ENCODE results near the gene KRTAP9-7. TPM values are rescaled to one million over a fixed set of nuclear protein-coding genes. Genes with fewer than 3 reads are reported as not detected.
A peak's percentile ranks its signal among the peaks of the same experiment; 100 is the strongest.

KRTAP9-7 gene
- polyA plus RNA-seq, 1 donor = not detected

- Histone ChIP-seq H3K36me3 (ENCODE audit: control insufficient read depth, insufficient read depth, low read length) (no peaks in the 10 kb centered on the region), H3K9me3 (ENCODE audit: control insufficient read depth, low read depth, low read length) (peaks cover 2% of the 10 kb centered on the region), H3K4me3 (ENCODE audit: low read length) (no peak overlapping the region), H3K4me1 (ENCODE audit: control insufficient read depth, insufficient read depth, low read length) (no peaks in the 10 kb centered on the region), H3K27me3 (ENCODE audit: control insufficient read depth, insufficient read depth, low read length) (peaks cover 17% of the 10 kb centered on the region), H3K27ac (ENCODE audit: low read length) (no peak overlapping the region)
- no peak for DNase-seq
- WGBS (ENCODE audit: insufficient coverage, low lambda C conversion rate) = no CpG with 5 or more reads among the region's 2 CpGs
These were observed 42.7 kb downstream of the KRTAP9-7 start for GRCh38 chr17:41318231-41318630.

GRCh38 chr17:41322094-41322902 lies 46.8 kb downstream of the KRTAP9-7 start:
- Histone ChIP-seq H3K27ac (ENCODE audit: low read length) (no peak overlapping the region), H3K4me1 (ENCODE audit: control insufficient read depth, insufficient read depth, low read length) (no peaks in the 10 kb centered on the region), H3K36me3 (ENCODE audit: control insufficient read depth, insufficient read depth, low read length) (no peaks in the 10 kb centered on the region), H3K27me3 (ENCODE audit: control insufficient read depth, insufficient read depth, low read length) (no peaks in the 10 kb centered on the region), H3K4me3 (ENCODE audit: low read length) (no peak overlapping the region), H3K9me3 (ENCODE audit: control insufficient read depth, low read depth, low read length) (peaks cover 2% of the 10 kb centered on the region)
- WGBS (ENCODE audit: insufficient coverage, low lambda C conversion rate) = 10% methylated on average over 2 of the region's 5 CpGs
- DNase-seq = peak; percentile 18 to 20

DNA sequence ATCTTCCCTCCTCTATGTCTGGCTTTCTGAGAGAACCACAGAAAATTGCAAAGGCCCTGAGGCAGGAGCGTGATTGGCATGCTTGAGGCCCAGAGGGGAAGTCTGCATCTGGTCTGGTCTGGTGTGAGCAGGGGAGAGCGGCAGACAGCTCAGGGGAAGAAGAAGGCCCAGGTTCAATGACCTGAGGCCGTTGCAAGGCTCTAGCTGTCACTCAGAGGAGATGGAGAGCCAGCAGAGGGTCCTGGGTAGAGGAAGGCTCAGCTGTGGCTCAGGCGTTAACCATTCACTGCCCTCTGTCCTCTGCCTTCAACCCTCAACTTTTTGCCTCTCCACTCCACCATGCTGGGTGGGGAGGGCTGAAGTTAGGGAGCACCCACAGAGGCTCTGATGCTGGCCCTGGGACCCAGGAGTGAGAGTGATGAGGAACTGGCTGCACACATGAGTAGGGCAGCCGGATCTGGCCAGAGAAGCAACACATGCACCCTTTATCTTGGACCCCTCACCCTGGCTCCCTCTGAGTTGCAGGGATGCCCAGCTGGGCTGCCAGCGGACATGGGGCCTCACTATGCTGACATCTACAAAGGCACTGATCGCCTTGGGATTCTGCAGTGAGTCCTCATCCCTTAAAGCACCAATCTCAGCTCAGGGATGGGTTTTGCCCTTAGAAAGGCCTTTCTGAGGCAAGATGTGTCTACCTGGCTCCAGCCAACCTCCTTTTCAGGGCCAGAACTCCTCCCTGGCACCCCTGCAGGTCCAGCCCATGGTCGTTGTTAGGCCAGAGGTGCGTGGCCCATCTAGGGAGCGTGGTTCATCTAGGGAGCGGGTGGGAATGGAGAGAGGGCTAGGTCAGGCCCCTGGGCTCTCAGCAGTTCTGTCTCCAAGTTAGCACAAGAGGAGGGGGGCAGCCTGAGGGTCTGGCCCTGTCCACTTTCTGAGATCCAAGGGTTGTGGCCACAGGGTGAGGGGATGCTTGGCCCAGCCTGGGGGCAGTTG lies 47.7 kb downstream of the KRTAP9-7 start:
- no peaks in the 10 kb centered on the region for H3K36me3 ChIP-seq (ENCODE audit: control insufficient read depth, insufficient read depth, low read length)
- H3K27me3 ChIP-seq (ENCODE audit: control insufficient read depth, insufficient read depth, low read length) = no peaks in the 10 kb centered on the region
- no peak overlapping the region for H3K4me3 ChIP-seq (ENCODE audit: low read length)
- H3K4me1 ChIP-seq (ENCODE audit: control insufficient read depth, insufficient read depth, low read length) = no peaks in the 10 kb centered on the region
- H3K9me3 ChIP-seq (ENCODE audit: control insufficient read depth, low read depth, low read length) = peaks cover 2% of the 10 kb centered on the region
- WGBS (ENCODE audit: insufficient coverage, low lambda C conversion rate) = 100% methylated on average over 1 of the region's 11 CpGs
- no peak overlapping the region for H3K27ac ChIP-seq (ENCODE audit: low read length)
- no peak for DNase-seq

- Histone ChIP-seq H3K4me3 (ENCODE audit: low read length) (no peak overlapping the region), H3K27ac (ENCODE audit: low read length) (no peak overlapping the region), H3K9me3 (ENCODE audit: control insufficient read depth, low read depth, low read length) (peaks cover 2% of the 10 kb centered on the region), H3K4me1 (ENCODE audit: control insufficient read depth, insufficient read depth, low read length) (no peaks in the 10 kb centered on the region), H3K27me3 (ENCODE audit: control insufficient read depth, insufficient read depth, low read length) (no peaks in the 10 kb centered on the region), H3K36me3 (ENCODE audit: control insufficient read depth, insufficient read depth, low read length) (no peaks in the 10 kb centered on the region)
- WGBS (ENCODE audit: insufficient coverage, low lambda C conversion rate) = no CpG with 5 or more reads among the region's 16 CpGs
- peak in 1 of 2 donors; percentile 10 for DNase-seq
These were observed 48.9 kb downstream of the KRTAP9-7 start for GRCh38 chr17:41324180-41325075.

DNA sequence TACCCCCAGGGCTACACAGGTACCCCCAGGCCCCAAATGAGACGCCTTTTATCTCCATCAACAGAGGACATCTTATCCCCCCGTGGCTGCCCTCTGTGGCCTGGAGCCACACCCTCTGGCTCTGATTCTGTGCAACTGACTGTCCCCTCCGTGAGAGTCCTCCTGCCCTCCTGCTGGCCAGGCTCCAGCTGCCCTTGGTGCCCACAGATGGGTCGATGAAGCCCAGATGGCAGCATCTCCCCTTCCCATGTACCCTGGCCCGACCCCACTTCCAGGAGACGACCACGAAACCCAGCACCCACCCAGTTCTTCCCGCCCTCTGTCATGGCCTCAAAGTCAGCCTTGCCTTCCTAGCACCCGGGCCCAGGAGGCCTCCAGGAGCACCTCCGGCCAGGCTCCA lies 49.6 kb downstream of the KRTAP9-7 start:
- Histone ChIP-seq H3K36me3 (ENCODE audit: control insufficient read depth, insufficient read depth, low read length) (no peaks in the 10 kb centered on the region), H3K4me3 (ENCODE audit: low read length) (no peak overlapping the region), H3K4me1 (ENCODE audit: control insufficient read depth, insufficient read depth, low read length) (no peaks in the 10 kb centered on the region), H3K27me3 (ENCODE audit: control insufficient read depth, insufficient read depth, low read length) (no peaks in the 10 kb centered on the region), H3K9me3 (ENCODE audit: control insufficient read depth, low read depth, low read length) (no peaks in the 10 kb centered on the region), H3K27ac (ENCODE audit: low read length) (no peak overlapping the region)
- DNase-seq = no peak
- no CpG with 5 or more reads among the region's 10 CpGs for WGBS (ENCODE audit: insufficient coverage, low lambda C conversion rate)

- no peaks in the 10 kb centered on the region for H3K9me3 ChIP-seq (ENCODE audit: control insufficient read depth, low read depth, low read length)
- H3K4me3 ChIP-seq (ENCODE audit: low read length) = no peak overlapping the region
- H3K4me1 ChIP-seq (ENCODE audit: control insufficient read depth, insufficient read depth, low read length) = no peaks in the 10 kb centered on the region
- H3K27ac ChIP-seq (ENCODE audit: low read length) = no peak overlapping the region
- no peak for DNase-seq
- no CpG with 5 or more reads among the region's 6 CpGs for WGBS (ENCODE audit: insufficient coverage, low lambda C conversion rate)
- no peaks in the 10 kb centered on the region for H3K27me3 ChIP-seq (ENCODE audit: control insufficient read depth, insufficient read depth, low read length)
- H3K36me3 ChIP-seq (ENCODE audit: control insufficient read depth, insufficient read depth, low read length) = no peaks in the 10 kb centered on the region
These were observed 50.1 kb downstream of the KRTAP9-7 start for GRCh38 chr17:41325611-41326010.

Other genes starting within 250 kb of the KRTAP9-7 start
- not detected for gene KRTAP1-5, start 248.5 kb upstream of the KRTAP9-7 start, polyA plus RNA-seq
- gene KRTAP1-4, start 245.5 kb upstream of the KRTAP9-7 start, polyA plus RNA-seq = not detected
- not detected for gene KRTAP1-3, start 240.8 kb upstream of the KRTAP9-7 start, polyA plus RNA-seq
- gene KRTAP1-1, start 234.2 kb upstream of the KRTAP9-7 start, polyA plus RNA-seq = not detected
- not detected for gene KRTAP2-1, start 228.4 kb upstream of the KRTAP9-7 start, polyA plus RNA-seq
- gene KRTAP2-2, start 220.5 kb upstream of the KRTAP9-7 start, polyA plus RNA-seq = not detected
- gene KRTAP2-3, start 215.6 kb upstream of the KRTAP9-7 start, polyA plus RNA-seq = not detected
- gene KRTAP2-4, start 209.8 kb upstream of the KRTAP9-7 start, polyA plus RNA-seq = not detected
- not detected for gene KRTAP4-7, start 191.5 kb upstream of the KRTAP9-7 start, polyA plus RNA-seq
- not detected for gene KRTAP4-8, start 177.6 kb upstream of the KRTAP9-7 start, polyA plus RNA-seq
- gene KRTAP4-16, start 173.5 kb upstream of the KRTAP9-7 start, polyA plus RNA-seq = not detected
- not detected for gene KRTAP4-9, start 170.3 kb upstream of the KRTAP9-7 start, polyA plus RNA-seq
- not detected for gene KRTAP4-11, start 157.3 kb upstream of the KRTAP9-7 start, polyA plus RNA-seq
- not detected for gene KRTAP4-12, start 151.5 kb upstream of the KRTAP9-7 start, polyA plus RNA-seq
- not detected for gene KRTAP4-6, start 135.2 kb upstream of the KRTAP9-7 start, polyA plus RNA-seq
- gene KRTAP4-5, start 125.9 kb upstream of the KRTAP9-7 start, polyA plus RNA-seq = not detected
- not detected for gene KRTAP4-4, start 115.0 kb upstream of the KRTAP9-7 start, polyA plus RNA-seq
- gene KRTAP4-3, start 107.5 kb upstream of the KRTAP9-7 start, polyA plus RNA-seq = not detected
- gene KRTAP4-2, start 97.5 kb upstream of the KRTAP9-7 start, polyA plus RNA-seq = not detected
- gene KRTAP4-1, start 90.8 kb upstream of the KRTAP9-7 start, polyA plus RNA-seq = not detected
- not detected for gene KRTAP9-1, start 85.8 kb upstream of the KRTAP9-7 start, polyA plus RNA-seq
- not detected for gene KRTAP9-2, start 49.0 kb upstream of the KRTAP9-7 start, polyA plus RNA-seq
- gene KRTAP9-3, start 43.2 kb upstream of the KRTAP9-7 start, polyA plus RNA-seq = not detected
- gene KRTAP9-8, start 37.7 kb upstream of the KRTAP9-7 start, polyA plus RNA-seq = not detected
- not detected for gene KRTAP9-4, start 26.0 kb upstream of the KRTAP9-7 start, polyA plus RNA-seq
- not detected for gene KRTAP9-9, start 20.3 kb upstream of the KRTAP9-7 start, polyA plus RNA-seq
- not detected for gene KRTAP9-6, start 10.3 kb upstream of the KRTAP9-7 start, polyA plus RNA-seq
- not detected for gene KRTAP29-1, start 27.2 kb downstream of the KRTAP9-7 start, polyA plus RNA-seq
- gene KRTAP16-1, start 33.6 kb downstream of the KRTAP9-7 start, polyA plus RNA-seq = not detected
- 0.07 TPM for gene KRTAP17-1, start 40.0 kb downstream of the KRTAP9-7 start, polyA plus RNA-seq
- gene KRT33A, start 75.1 kb downstream of the KRTAP9-7 start, polyA plus RNA-seq = not detected
- gene KRT33B, start 94.1 kb downstream of the KRTAP9-7 start, polyA plus RNA-seq = not detected
- gene KRT34, start 106.6 kb downstream of the KRTAP9-7 start, polyA plus RNA-seq = not detected
- not detected for gene KRT31, start 121.9 kb downstream of the KRTAP9-7 start, polyA plus RNA-seq
- not detected for gene KRT37, start 148.9 kb downstream of the KRTAP9-7 start, polyA plus RNA-seq
- gene KRT38, start 165.3 kb downstream of the KRTAP9-7 start, polyA plus RNA-seq = not detected
- gene KRT32, start 191.7 kb downstream of the KRTAP9-7 start, polyA plus RNA-seq = not detected
- not detected for gene KRT35, start 205.5 kb downstream of the KRTAP9-7 start, polyA plus RNA-seq
- 0.03 TPM for gene KRT36, start 214.2 kb downstream of the KRTAP9-7 start, polyA plus RNA-seq
- 0.94 TPM for gene KRT13, start 229.9 kb downstream of the KRTAP9-7 start, polyA plus RNA-seq
- 0.79 TPM for gene KRT15, start 243.2 kb downstream of the KRTAP9-7 start, polyA plus RNA-seq